ENCODE measurements around the gene ASIC4. TPM values are rescaled to one million over a fixed set of nuclear protein-coding genes. Genes with fewer than 3 reads are reported as not detected.

The ASIC4 gene
- total and polyA plus RNA-seq, 9 of the 15 experiments (the other 6 are each of a cell fraction or from before 2014, with no cell fraction given): 0.07 to 19.2 (median 4.8) TPM

DNA sequence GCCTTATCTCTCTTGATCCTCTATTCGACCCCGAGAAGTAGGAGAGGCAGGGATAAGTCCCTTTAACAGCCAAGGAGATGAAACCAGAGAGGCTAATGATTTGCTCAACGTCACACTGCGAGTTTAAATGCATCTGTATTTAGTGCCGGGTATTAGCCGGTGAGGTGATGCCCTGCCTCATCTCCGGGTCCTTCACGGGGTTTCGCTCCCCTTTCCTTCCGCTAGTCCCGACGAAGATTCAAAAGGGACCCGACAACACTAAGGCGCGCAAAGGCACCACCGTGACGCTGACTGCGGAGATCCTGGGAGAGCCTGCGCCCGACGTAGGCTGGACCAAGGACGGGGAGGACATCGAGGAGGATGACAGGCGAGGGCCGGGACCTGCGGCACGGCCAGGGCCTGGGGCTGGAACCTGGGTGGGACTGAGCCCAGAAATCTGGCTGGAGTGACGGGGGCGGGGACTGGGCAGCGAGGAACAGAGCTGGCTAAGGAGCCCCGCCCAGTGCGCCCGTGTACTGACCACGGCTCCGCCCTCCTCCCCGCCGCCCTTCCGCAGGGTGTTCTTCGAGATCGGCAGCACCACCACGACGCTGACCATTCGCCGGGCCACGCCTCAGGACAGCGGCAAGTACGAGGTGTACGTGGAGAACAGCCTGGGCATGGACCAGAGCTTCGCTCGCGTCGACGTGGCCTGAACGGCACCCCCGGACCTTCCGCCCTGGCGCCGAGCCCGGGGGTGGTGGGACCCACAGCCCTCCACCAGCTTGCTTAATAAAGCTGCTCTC is 16.6 kb upstream of the ASIC4 start:
- intact Hi-C loops (cut with micrococcal nuclease): loop anchor here (1.0 kb wide), 3 partner anchors 13 to 29 kb away; no protein-coding TSS in a partner anchor
- no peaks in the 10 kb centered on the region for H3K27me3 ChIP-seq (ENCODE audit: control insufficient read depth in 2 of 2, insufficient read depth in 2 of 2, low read length in 2 of 2)
- H3K4me2 ChIP-seq (ENCODE audit: insufficient read depth, low read length): peak overlapping the region; percentile 96
- peak overlapping the region; percentile 85 for H2AFZ ChIP-seq (ENCODE audit: low read depth, low read length)
- 9% methylated on average over 30 of the region's 59 CpGs for WGBS (ENCODE audit: insufficient coverage, low coverage, missing lambda C conversion rate)
- peaks cover 5% of the 10 kb centered on the region; the same call in 1 of the 3 replicates for H3K36me3 ChIP-seq (ENCODE audit: control insufficient read depth, insufficient read depth, low read length)
- POLR2A ChIA-PET: interaction anchor here (1.2 to 4.9 kb wide), 4 partner anchors 11 to 22 kb away, joined by 4 to 37 read pairs (median 11); no protein-coding TSS in a partner anchor
- peaks cover 50% of the 10 kb centered on the region for H3K79me2 ChIP-seq (ENCODE audit: control insufficient read depth, insufficient read depth, low read length)
- CTCF ChIA-PET (ENCODE audit: low intra/inter-chr PET ratio): no interaction called here
- ATAC-seq (peak; percentile 83), DNase-seq (ENCODE audit: extremely low read depth in 1 of 4, low spot score in 3 of 4) (peak; percentile 87 to 89 (median 88)), FAIRE-seq (peak; percentile 83)
- H3K4me1 ChIP-seq (replicated peaks in 1 of 2; ENCODE audit: control insufficient read depth in 2 of 2, insufficient read depth in 2 of 2, low read length in 2 of 2): peaks cover 45 to 65% of the 10 kb centered on the region in 2 experiments
- no peaks in the 10 kb centered on the region for H3K9me3 ChIP-seq (replicated peaks; ENCODE audit: control insufficient read depth, insufficient read depth, low read depth, low read length)
- BruUV-seq (replicated peaks): no TSS peak
- peak overlapping the region; percentile 64 for H3K4me3 ChIP-seq
- H4K20me1 ChIP-seq (replicated peaks; ENCODE audit: control insufficient read depth, insufficient read depth, low read length): no peaks in the 10 kb centered on the region
- H3K9me1 ChIP-seq (ENCODE audit: control insufficient read depth, insufficient read depth, low read length): no peaks in the 10 kb centered on the region
- in situ Hi-C loops (cut with MboI): no loop called here
- peak overlapping the region; percentile 95 for H3K27ac ChIP-seq (ENCODE audit: extremely low read depth, low read depth, low read length)
- peak overlapping the region; percentile 88 to 97 for H3K9ac ChIP-seq (ENCODE audit: insufficient read depth in 1 of 2, low read depth in 2 of 2, low read length in 2 of 2)
- 0 out of 2 replicates have a peak, but pooled peaks have one; percentile 48 for TF ChIP-seq HDAC8 (tag; IDR thresholded peaks at IDR 0.05)
- TF ChIP-seq NR4A1 (CRISPR knock-in tag; IDR thresholded peaks at IDR 0.05): no peak
- TF ChIP-seq NR4A1 (tag; IDR thresholded peaks at IDR 0.05): 0 out of 2 replicates have a peak, but pooled peaks have one; percentile 23
- peak in 1 of 2 experiments; percentile 55; a peak in 1 of 4 replicates for TF ChIP-seq KDM4B (IDR thresholded peaks at IDR 0.05; ENCODE audit: borderline replicate concordance in 2 of 2, low read depth in 1 of 2)
- no peak for TF ChIP-seq FOXA3 (CRISPR knock-in tag; conservative IDR thresholded peaks at IDR 0.05 in 1 of 2, IDR thresholded peaks at IDR 0.05 in 1 of 2)
- no peak for TF ChIP-seq ZC3H4 (CRISPR knock-in tag; IDR thresholded peaks at IDR 0.05; ENCODE audit: borderline replicate concordance)
- no peak for TF ChIP-seq POU5F1 (IDR thresholded peaks at IDR 0.05; ENCODE audit: borderline replicate concordance, low read depth, low read length, partially characterized antibody)
- TF ChIP-seq, protein P1, sequence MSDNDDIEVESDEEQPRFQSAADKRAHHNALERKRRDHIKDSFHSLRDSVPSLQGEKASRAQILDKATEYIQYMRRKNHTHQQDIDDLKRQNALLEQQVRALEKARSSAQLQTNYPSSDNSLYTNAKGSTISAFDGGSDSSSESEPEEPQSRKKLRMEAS (CRISPR knock-in tag; IDR thresholded peaks at IDR 0.05): peak; percentile 90
- TF ChIP-seq SIN3B (IDR thresholded peaks at IDR 0.05; ENCODE audit: low read depth): 0 out of 2 replicates have a peak, but pooled peaks have one; percentile 24
- TF ChIP-seq YY1 (IDR thresholded peaks at IDR 0.05; ENCODE audit: borderline replicate concordance in 1 of 3, control insufficient read depth in 1 of 3, extremely low read depth in 1 of 3, insufficient read depth in 3 of 3, insufficient read length in 1 of 3, insufficient replicate concordance in 2 of 3, low read depth in 1 of 3, low read length in 2 of 3): peak in 1 of 3 experiments; percentile 28
- TF ChIP-seq ZNF175 (CRISPR knock-in tag; IDR thresholded peaks at IDR 0.05; ENCODE audit: low read depth): no peak
- no peak for TF ChIP-seq ZBTB8A (IDR thresholded peaks at IDR 0.05; ENCODE audit: partially characterized antibody)
- TF ChIP-seq POLR2A (conservative IDR thresholded peaks at IDR 0.05): peak; percentile 81
- peak; percentile 98 for TF ChIP-seq CHD1 (IDR thresholded peaks at IDR 0.05; ENCODE audit: low read length)
- TF ChIP-seq RCOR1 (IDR thresholded peaks at IDR 0.05; ENCODE audit: borderline replicate concordance in 1 of 2, low read depth in 2 of 2, low read length in 2 of 2): peak in 1 of 2 experiments; percentile 19; a peak in 1 of 4 replicates
- TF ChIP-seq CBX5 (IDR thresholded peaks at IDR 0.05; ENCODE audit: borderline replicate concordance, low read depth): no peak
- TF ChIP-seq ZNF436 (CRISPR knock-in tag; IDR thresholded peaks at IDR 0.05): no peak
- TF ChIP-seq BMI1 (IDR thresholded peaks at IDR 0.05; ENCODE audit: low read length): no peak
- TF ChIP-seq, protein P2, sequence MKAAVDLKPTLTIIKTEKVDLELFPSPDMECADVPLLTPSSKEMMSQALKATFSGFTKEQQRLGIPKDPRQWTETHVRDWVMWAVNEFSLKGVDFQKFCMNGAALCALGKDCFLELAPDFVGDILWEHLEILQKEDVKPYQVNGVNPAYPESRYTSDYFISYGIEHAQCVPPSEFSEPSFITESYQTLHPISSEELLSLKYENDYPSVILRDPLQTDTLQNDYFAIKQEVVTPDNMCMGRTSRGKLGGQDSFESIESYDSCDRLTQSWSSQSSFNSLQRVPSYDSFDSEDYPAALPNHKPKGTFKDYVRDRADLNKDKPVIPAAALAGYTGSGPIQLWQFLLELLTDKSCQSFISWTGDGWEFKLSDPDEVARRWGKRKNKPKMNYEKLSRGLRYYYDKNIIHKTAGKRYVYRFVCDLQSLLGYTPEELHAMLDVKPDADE (conservative IDR thresholded peaks at IDR 0.05; ENCODE audit: control insufficient read depth, low read depth, low read length): peak; percentile 16; the same call in 1 of the 2 replicates
- TF ChIP-seq STAT5B (CRISPR knock-in tag; IDR thresholded peaks at IDR 0.05): no peak

Measured in K562 (cell line).